GM12864 (cell line): Measurements from ENCODE around the gene COPB2.

Experiments
- DNase-seq: peaks from one replicate; pipeline ENCODE4 v3.0.0-alpha.2; 2011; ENCODE audit warnings: low read depth
- H3K4me3 ChIP-seq: 2 replicates; pipeline ENCODE4 v1.5.1; 2011; ENCODE audit warnings: mild to moderate bottlenecking, low read depth, low read length, control low read depth
- CTCF ChIP-seq: IDR thresholded peaks from 2 replicates; pipeline ENCODE4 v1.5.1; 2011; ENCODE audit warnings: low read depth, mild to moderate bottlenecking, moderate library complexity, low read length, control low read depth, inconsistent platforms; ENCODE audit errors: missing control alignments

The COPB2 gene

GRCh38 chr3:139309061-139309591 is 80.3 kb downstream of the COPB2 start:
- no peak for DNase-seq
- H3K4me3 ChIP-seq, result no peak overlapping the region
- no peak for TF ChIP-seq CTCF

GRCh38 chr3:139308560-139308959 is 80.9 kb downstream of the COPB2 start:
- no peak for TF ChIP-seq CTCF
- DNase-seq, result no peak
- no peak overlapping the region for H3K4me3 ChIP-seq

- H3K4me3 ChIP-seq, result no peak overlapping the region
- TF ChIP-seq CTCF, result no peak
- no peak for DNase-seq
These were observed 81.6 kb downstream of the COPB2 start for GRCh38 chr3:139307601-139308555.
